HG02610 (cell line): ENCODE results near the gene MAST3.
"Not testable (repeated sequence)": the region's sequence is repeated elsewhere in the genome, so short reads cannot be mapped to it uniquely, and the experiment has no call there.

Experiments used
- ATAC-seq: cut with Tn5 transposase; IDR thresholded peaks from one replicate; pipeline ENCODE4 v1.9.1; 2021; ENCODE audit warnings: mild to moderate bottlenecking, moderate library complexity; ENCODE audit not compliant: unreplicated experiment

The MAST3 gene

DNA sequence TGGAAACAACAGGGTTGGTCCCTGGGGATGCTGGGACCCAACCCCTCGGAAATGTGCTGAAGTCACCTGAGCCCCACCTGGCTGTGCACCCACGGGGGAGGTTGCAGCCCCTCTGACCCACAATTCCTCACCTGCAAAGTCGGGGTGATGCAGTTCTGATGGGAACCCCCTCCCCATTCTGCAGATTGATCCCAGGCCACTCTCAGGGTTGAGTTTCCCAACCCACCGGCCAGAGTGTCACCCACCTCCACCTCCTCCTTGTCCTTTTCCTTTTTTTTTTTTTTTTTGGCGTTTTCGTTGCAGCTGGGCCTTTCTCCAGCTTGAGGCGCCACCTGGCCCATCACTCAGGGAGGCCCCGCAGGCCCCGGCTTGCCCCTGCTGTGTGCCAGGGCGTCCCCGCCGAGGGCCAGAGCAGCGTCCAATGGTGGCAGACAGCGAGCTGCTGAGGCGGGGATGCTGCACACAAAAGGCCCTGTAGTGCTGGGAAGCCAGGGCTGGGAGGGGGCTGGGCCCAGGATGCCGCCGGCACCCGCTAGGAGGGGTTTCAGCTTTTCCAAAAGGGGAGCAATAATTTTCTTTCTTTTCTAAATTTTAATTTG lies 60.0 kb downstream of the MAST3 start:
- no peak for ATAC-seq

DNA sequence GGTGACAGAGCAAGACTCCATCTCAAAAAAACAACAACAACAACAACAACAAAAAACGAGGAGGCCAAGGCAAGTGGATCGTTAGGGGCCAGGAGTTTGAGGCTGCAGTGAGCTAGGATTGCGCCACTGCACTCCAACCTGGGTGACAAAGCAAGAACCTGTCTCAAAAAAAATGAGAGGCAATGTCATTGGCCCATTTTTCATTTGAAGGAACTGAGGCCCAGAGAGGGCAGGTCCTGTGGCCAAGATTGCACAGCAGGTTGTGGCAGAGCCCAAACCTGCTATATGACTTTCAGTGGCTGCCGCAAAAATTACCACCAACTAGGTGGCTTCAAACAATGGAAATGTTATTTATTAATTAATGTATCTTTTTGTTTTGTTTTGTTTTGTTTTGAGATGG lies 60.9 kb downstream of the MAST3 start:
- ATAC-seq, result no peak

DNA sequence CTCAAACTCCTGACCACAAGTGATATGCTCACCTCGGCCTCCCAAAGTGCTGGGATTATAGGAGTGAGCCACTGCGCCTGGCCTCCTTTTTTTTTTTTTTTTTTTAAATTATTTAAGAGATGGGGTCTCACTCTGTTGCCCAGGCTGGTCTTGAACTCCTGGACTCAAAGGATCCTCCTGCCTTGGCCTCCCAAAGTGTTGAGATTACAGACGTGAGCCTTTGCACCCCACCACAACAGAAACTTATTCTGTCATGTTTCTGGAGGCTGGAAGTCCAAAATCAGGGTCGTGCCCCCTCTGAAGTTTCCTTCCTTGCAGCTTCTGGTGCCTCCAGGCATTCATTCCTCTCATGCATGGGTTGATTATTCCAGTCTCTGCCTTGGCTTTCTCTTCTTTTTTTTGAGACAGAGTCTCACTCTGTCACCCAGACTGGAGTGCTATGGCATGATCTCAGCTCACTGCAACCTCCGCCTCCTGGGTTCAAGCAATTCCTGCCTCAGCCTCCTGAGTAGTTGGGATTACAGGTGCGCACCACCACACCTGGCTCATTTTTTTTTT lies 61.6 kb downstream of the MAST3 start:
- ATAC-seq, result not testable (repeated sequence)

DNA sequence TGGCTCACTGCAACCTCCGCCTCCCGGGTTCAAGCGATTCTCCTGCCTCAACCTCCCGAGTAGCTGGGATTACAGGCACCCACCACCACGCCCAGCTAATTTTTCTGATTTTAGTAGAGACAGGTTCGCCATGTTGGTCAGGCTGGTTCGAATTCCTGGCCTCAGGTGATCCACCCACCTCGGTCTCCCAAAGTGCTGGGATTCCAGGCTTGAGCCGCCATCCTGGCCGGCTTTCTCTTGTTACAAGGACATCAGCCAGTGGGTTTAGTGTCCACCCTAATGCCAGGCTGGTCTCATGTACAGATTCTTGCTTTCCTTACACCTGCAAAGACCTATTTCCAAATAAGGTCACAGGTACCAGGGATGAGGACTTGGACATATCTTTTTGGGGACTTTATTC lies 62.2 kb downstream of the MAST3 start:
- ATAC-seq, result no peak

DNA sequence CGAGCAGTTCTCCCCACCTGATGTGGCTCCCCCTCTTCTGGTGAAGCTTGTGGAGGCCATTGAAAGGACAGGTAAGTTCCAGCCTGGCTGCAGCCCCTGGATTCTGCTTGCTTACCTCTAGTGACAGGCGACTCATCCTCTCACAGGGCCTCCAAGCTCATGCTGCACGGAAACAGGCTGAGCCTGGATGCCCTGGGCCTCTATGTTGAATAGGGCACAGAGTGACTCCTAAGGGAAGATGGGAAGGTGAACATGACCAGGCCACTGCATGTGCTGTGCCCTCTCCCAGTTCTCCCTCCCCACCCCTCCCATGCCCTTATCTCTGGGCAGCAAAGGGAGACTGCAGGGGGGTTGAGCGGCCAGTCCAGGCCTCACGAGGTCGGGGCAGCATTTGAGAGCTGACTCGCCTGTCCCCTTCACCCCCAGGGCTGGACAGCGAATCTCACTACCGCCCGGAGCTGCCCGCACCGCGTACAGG lies 63.0 kb downstream of the MAST3 start:
- no peak for ATAC-seq

DNA sequence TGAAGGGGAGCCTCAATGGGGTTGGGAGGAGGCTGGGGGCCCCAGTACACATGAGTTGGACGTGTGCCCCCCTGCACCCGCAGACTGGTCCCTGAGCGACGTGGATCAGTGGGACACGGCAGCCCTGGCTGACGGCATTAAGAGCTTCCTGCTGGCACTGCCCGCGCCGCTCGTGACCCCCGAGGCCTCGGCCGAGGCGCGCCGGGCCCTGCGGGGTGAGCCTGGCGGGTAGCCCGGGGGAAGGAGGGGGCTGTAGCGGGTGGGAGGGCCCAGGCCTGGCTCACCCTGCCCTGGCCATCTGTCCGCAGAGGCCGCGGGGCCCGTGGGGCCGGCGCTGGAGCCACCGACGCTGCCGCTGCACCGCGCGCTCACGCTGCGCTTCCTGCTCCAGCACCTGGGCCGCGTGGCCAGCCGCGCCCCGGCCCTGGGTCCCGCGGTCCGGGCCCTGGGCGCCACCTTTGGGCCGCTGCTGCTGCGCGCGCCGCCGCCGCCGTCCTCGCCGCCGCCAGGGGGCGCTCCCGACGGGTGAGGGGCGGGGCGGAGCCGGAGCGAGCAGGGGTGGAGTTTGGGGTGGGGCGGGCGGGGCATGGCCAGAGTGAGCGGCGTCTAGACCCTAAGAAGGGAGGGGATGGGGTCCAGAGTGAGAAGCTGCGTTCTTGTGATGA lies 63.5 kb downstream of the MAST3 start:
- ATAC-seq, result peak; percentile 65

DNA sequence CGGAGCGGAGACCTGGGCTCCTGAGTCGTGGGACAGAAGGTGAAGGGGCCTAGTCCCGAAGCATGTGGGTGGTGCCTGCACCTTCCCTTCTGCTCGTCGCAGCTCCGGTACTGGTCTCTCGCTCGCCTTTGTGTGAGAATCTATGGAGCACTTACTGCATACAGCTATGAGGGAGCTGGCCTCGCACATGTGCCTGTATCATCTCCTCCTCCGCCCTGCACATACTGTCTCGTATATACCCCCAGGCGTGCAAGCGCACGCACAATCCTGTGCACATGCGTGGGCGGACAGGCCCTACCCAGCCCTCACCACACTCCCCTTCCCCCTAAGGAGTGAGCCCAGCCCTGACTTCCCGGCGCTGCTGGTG lies 64.0 kb downstream of the MAST3 start:
- ATAC-seq, result no peak

DNA sequence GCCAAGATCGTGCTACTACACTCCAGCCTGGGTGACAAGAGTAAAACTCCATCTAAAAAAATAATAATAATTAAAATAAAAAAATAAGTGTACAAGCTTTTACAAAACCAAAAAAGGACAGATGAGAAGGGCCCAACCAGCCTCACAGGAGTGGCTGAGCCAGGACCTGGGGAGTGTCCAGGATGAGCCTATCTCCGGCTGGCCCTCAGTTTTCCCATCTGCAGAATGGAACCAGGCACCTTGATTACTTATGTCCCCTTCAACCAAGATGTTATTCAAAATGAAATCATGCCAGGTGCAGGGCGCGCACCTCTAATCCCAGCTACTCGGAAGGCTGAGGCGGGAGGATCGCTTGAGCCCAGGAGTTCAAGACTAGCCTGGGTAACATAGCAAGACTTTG lies 66.5 kb downstream of the MAST3 start:
- no peak for ATAC-seq

DNA sequence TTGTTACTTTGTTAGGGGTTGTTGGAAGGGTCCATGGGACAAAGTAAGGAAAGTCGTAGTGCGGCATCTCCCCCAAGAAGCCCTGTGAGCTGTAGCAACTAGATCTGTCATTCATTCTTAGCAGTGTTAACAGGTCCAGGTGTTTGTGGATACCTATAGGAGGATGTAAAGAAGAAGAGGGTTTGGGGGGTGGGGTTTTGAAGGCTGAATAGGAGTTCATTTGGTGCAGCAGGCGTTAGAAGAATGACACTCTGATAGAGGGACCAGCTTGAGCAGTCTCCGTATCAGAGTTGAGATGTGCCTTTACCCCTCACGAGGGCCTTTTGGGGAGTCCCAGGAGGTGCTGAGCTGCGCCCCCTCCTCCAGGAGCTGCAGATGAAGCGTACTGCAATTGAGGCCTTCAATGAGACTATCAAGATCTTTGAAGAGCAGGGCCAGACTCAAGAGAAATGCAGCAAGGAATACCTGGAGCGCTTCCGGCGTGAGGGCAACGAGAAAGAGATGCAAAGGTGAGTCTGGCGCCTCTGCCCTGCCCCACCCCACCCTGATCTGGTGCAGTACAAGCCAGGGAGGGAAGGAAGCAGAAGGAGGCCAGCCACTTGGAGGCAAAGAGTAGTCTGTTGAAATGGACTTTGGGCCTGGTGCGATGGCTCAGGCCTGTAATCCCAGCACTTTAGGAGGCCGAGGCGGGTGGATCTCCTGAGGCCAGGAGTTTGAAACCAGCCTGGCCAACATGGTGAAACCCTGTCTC lies 68.4 kb downstream of the MAST3 start:
- ATAC-seq, result no peak

DNA sequence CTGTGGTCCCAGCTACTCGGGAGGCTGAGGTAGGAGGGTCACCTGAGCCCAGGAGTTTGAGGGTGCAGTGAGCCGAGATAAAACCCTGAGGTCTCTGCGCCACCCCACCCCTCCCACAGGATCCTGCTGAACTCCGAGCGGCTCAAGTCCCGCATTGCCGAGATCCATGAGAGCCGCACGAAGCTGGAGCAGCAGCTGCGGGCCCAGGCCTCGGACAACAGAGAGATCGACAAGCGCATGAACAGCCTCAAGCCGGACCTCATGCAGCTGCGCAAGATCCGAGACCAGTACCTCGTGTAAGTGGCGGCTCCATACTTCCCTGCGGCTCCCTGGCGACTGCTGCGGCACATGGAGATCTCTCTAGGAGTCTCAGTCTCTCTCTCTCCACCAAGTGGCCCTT lies 69.4 kb downstream of the MAST3 start:
- ATAC-seq, result no peak

DNA sequence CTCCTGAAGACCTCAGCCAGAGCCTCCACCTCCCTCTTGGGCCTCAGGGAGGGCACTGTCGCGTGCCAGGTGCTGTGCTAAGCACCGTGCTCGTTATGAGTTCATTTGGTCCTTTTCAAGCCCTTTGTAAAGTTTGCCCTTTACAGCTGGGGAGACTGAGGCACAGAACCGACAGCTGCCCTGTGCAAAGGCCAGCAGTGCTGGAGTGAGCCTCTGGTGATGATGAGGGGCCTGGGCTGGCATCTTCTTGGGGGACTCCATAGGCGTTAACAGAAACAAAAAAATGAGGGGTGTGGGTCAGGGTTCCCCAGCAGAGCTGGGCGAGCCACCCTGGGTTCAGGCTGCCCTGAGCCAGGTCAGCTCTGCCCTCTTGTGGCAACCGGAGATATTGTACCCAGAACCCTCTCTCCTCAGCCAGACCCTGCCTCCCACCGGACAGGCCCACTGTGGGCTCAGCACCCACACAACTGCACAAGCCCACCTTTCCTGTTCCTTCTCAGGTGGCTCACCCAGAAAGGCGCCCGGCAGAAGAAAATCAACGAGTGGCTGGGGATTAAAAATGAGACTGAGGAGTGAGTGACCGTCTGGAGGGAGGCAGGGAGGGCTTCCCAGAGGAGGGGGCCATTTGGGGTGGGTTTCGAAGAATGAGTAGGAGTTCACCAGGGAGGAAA lies 70.5 kb downstream of the MAST3 start:
- no peak for ATAC-seq

DNA sequence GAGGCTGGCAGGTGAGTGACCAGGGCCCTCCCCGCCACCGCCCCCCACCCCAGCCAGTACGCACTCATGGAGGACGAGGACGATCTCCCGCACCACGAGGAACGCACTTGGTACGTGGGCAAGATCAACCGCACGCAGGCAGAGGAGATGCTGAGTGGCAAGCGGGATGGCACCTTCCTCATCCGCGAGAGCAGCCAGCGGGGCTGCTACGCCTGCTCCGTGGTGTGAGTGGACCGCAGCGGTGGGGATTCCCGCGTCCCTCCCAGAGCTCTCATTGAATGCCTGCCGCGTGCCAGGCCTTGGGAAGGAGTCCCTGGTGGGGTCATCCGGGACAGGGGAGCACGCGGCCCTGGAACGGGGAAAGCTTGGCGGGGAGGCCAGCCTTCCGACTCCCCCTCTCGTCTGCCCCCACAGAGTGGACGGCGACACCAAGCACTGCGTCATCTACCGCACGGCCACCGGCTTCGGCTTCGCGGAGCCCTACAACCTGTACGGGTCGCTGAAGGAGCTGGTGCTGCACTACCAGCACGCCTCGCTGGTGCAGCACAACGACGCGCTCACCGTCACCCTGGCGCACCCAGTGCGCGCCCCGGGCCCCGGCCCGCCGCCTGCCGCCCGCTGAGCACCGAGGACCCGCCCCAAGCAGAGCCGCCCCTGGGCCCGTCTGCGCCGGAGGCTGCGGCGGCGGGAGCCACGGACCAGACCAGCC lies 71.2 kb downstream of the MAST3 start:
- no peak for ATAC-seq

DNA sequence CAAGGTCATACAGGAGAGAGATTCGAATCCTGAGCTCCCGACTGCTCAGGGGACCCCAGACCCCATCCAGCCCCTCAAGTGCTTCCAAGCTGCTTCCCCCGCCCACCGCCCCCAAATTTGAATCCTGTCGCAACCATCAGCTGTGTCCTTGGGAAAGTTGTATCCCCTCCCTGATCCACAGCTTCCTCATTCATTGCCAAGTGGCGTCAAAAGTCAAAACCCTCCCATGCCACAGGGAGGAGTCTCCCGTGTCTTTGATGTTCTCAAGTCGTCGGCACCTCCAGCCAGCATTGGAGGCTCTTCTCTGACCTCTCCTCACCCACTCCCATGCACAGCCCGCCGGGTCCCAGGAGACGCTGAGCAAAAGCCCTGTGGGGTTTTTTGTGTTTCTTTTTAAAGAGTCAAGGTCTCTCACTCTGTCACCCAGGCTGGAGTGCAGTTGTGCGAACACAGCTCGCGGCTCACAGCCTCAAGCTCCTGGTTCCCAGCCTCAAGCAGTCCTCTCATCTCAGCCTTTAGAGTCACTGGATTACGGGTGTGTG lies 73.2 kb downstream of the MAST3 start:
- ATAC-seq, result peak; percentile 36

DNA sequence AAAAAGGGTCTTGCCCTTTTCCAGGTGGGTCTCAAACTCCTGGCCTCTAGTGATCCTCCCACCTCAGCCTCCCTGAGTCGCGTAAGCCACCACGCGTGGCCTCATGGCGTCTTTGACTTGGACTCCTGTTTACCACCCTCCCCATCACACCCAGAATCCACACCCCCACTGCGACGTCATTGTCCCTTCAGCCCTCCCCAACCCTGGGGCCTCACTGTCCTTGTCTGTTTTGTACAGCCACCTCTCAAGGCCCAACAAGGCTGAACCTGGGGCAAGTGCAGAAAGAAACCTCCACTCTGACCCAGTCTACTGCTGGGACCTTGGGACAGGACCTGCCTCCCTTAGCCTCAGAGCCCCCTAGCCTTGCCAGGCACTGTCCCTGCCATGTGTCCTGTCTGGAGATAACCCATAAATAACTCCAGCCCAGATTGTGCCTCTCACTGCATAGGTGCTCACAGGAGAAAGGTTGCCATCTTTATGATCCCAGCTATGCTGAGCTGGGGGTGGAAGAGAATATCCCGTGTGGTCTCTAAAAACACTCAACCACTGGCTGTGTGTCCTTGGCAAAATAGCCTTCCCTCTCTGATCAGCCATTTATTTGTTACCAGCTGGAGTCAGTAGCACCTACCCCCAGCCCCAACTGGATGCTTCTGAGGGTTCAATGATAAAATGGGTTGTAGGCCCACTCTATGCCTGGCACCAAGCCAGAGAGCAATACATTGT lies 74.2 kb downstream of the MAST3 start:
- ATAC-seq, result no peak

DNA sequence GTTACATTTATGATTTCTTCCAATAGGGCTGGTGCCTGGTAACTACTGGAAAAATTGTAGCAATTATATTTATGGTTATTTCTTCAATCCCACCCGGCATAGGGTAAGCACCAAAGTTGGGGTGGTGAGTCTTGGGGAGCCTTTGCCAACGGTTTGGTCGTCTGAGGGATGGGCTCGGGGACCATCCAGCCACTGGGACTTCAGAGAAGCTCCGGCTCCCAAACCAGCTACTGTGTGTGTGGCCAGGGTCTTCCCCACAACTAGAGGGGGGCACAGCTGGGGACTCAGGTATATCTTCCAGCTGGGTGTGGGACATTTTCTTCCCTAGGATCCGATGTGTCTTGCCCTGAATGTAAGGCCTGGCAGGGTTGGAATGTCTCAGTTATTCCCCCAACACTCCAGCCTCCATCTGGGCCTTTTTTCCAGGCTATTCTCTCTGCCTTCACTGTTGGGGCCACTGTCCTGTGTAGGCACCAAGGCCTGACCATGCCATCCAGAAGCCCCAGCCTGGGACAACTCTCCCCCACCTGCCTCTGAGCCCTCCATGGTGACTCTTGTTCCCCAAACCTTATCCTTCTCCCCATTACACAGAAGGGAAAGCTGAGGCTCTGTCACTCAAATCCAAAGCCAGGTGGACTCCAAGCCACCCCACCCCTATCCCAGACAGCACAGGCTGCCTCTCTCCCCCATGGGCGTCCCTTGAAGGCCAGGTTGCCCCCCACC lies 74.9 kb downstream of the MAST3 start:
- ATAC-seq, result no peak

DNA sequence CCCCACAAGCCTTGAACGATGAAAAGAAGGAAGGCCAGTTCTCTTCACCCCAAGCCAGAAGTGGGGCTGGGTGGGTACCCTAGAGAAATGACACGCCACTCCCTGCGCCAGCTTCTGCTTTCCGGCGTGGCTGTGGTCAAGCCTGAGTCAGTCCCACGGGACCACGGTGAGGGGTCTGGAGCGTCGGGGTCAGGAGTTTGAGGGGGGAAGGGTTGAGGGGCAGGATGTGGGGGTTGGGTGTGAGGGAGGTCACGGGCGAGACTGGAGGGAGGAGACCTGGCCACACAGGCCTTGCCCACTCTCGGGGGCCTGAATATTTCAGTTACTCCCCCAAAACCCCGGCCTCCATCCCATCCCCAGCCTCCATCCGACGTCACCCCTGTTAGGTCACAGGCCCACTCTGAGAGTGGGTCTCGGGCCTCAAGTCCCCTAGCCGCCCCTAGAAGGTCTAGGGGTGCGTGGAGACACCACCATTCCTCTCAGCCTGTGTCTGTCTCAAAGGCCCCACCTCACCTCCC lies 75.5 kb downstream of the MAST3 start:
- peak; percentile 8 for ATAC-seq

DNA sequence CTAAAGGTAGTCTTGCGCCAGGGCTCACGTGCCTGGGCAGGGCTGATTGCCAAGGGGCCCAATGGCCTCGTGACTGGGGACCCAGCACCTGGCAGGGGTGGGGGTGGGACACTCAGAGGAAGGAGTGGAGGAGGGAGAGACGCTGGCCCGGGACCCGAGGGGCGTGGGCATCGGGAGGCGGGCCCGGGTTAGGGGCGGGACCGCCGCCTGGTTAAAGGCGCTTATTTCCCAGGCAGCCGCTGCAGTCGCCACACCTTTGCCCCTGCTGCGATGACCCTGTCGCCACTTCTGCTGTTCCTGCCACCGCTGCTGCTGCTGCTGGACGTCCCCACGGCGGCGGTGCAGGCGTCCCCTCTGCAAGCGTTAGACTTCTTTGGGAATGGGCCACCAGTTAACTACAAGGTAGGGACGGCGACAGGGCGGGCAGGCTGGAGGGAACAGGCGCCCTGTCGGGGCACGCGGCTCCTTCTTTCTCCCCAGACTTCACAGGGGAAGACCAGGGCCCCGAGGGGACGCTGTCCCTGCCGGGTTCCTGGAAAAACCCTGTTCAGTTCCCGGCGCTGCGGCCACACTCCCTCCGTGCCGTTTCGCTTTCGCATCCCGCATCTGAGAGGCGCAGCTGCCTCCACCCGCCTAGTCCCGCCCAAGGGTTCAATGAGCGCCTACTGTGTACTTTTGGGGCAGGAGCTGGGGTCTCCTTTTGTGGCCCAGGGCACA lies 76.2 kb downstream of the MAST3 start, which contains the start of gene IFI30:
IFI30 (plus strand) TSS at position 242 of the 717 bp plus-strand sequence; CDS start at position 271, 29 bp downstream.
- peak; percentile 46 for ATAC-seq

DNA sequence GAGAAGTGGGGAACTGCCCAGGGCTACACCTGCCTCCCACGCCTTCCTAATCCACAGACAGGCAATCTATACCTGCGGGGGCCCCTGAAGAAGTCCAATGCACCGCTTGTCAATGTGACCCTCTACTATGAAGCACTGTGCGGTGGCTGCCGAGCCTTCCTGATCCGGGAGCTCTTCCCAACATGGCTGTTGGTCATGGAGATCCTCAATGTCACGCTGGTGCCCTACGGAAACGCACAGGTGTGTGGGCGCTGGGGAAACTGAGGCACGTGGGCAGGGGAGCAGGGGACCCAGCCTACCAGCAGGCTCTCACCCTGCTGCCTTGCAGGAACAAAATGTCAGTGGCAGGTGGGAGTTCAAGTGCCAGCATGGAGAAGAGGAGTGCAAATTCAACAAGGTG lies 77.4 kb downstream of the MAST3 start:
- no peak for ATAC-seq
